HG03460 (cell line): ENCODE results near the gene PRDM11.

Experiments
- ATAC-seq: cut with Tn5 transposase; IDR thresholded peaks from one replicate; pipeline ENCODE4 v1.9.1; 2021; ENCODE audit not compliant: unreplicated experiment

PRDM11 gene

GRCh38 chr11:45156741-45157140 is 10.3 kb downstream of the PRDM11 start:
- no peak for ATAC-seq

GRCh38 chr11:45157247-45158209 is 11.1 kb downstream of the PRDM11 start:
- no peak for ATAC-seq

GRCh38 chr11:45158210-45158731 is 11.8 kb downstream of the PRDM11 start:
- no peak for ATAC-seq

GRCh38 chr11:45158891-45159605 is 12.6 kb downstream of the PRDM11 start:
- ATAC-seq: no peak

- ATAC-seq: no peak
Measured at GRCh38 chr11:45159781-45160365, 13.4 kb downstream of the PRDM11 start.

GRCh38 chr11:45161252-45162063 is 15.0 kb downstream of the PRDM11 start:
- no peak for ATAC-seq

GRCh38 chr11:45162064-45162375 is 15.6 kb downstream of the PRDM11 start:
- no peak for ATAC-seq

GRCh38 chr11:45162916-45163879 is 16.8 kb downstream of the PRDM11 start:
- no peak for ATAC-seq

- no peak for ATAC-seq
Measured at GRCh38 chr11:45163956-45164575, 17.6 kb downstream of the PRDM11 start.

- ATAC-seq: no peak
Measured at GRCh38 chr11:45165386-45165785, 18.9 kb downstream of the PRDM11 start.

- no peak for ATAC-seq
Measured at GRCh38 chr11:45165806-45166603, 19.6 kb downstream of the PRDM11 start.

GRCh38 chr11:45166604-45166897 is 20.1 kb downstream of the PRDM11 start:
- no peak for ATAC-seq

- ATAC-seq: no peak
Measured at GRCh38 chr11:45167283-45167682, 20.8 kb downstream of the PRDM11 start.

- ATAC-seq: no peak
Measured at GRCh38 chr11:45168366-45169130, 22.1 kb downstream of the PRDM11 start.

- no peak for ATAC-seq
Measured at GRCh38 chr11:45169310-45170072, 23.1 kb downstream of the PRDM11 start.

- no peak for ATAC-seq
Measured at GRCh38 chr11:45170484-45170883, 24.0 kb downstream of the PRDM11 start.

GRCh38 chr11:45171550-45171949 is 25.1 kb downstream of the PRDM11 start:
- no peak for ATAC-seq
